HG03469 (cell line): ENCODE results near the gene POR.

Source experiments
- ATAC-seq: cut with Tn5 transposase; IDR thresholded peaks from one replicate; pipeline ENCODE4 v1.9.1; 2021; ENCODE audit warnings: mild to moderate bottlenecking, moderate library complexity, moderate number of reproducible peaks; ENCODE audit not compliant: unreplicated experiment

The POR gene

DNA sequence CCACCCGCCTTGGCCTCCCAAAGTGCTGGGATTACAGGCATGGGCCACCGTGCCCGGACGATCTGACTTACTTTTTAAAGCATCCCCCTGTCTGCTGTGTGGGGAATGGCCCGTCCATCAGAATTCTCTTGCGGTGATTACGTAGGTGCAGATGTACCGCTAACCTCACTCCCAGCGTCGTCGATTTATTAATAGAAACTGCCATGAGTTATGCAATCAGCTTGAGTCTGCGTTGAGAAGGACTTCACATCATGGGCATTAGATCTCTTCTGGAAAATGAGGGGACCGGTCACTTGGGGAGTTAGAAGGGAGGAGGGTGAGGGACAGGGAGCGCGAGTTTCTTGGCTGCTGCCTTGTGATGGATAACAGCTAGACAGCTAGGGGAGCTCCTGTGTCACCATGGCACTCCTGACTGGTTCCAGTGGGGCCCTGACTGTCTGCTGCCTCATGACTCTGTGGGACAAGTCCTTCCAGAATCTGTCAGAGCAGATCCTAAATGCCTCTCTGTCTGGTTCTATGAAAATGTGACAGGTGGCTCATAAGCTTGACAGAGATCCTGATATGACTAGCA is 35.2 kb downstream of the POR start:
- ATAC-seq, result no peak

- no peak for ATAC-seq
Observed at GRCh38 chr7:75951506-75951905, 36.6 kb downstream of the POR start.

DNA sequence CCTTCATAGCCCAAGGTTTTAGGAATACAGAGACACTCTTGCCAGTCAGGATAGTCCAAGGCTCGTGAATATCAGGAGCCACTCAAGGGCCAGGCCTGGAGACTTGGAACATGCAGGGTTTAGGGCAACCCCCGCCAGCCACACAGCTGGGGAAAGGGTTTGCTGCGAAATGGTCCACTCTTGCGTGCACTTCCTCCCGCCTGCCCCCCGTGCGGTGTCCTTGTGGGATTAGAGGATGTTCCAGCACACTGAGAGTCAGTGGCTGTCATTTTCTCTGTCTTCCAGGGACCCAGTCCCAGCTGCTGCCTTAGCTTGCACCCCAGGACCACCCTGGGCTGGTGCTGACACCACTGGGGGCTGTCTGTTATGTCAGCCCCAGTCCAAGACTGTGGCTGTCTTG is 38.5 kb downstream of the POR start:
- no peak for ATAC-seq

- no peak for ATAC-seq
Observed at GRCh38 chr7:75953931-75954330, 39.0 kb downstream of the POR start.

DNA sequence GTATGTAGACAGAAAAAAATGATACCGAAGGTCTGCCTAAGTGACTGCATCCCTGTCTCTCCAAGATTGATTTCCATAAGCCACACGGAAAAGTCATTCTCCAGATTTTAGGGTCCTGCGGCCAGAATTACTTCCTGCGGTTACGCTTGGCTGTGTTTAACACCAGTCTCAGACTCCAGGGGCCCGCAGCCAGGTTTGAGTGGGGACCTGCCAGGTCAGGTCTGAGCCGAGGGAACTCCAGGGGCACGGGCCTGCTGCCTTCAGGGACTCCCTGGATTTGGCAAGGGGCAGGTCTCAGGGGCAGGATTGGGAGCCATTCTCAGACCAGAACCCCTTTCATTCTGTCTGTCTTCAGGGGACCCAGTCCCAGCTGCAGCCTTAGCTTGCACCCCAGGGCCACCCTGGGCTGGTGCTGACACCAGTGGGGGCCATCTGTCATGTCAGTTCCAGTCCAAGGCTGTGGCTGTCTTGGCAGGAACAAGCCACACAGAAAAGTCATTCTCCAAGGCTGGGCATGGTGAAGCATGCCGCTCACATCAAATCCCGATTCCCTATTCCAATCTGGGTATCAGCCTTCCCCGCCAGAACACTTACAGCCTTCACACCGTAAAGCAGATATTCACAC is 40.5 kb downstream of the POR start:
- ATAC-seq, result no peak

DNA sequence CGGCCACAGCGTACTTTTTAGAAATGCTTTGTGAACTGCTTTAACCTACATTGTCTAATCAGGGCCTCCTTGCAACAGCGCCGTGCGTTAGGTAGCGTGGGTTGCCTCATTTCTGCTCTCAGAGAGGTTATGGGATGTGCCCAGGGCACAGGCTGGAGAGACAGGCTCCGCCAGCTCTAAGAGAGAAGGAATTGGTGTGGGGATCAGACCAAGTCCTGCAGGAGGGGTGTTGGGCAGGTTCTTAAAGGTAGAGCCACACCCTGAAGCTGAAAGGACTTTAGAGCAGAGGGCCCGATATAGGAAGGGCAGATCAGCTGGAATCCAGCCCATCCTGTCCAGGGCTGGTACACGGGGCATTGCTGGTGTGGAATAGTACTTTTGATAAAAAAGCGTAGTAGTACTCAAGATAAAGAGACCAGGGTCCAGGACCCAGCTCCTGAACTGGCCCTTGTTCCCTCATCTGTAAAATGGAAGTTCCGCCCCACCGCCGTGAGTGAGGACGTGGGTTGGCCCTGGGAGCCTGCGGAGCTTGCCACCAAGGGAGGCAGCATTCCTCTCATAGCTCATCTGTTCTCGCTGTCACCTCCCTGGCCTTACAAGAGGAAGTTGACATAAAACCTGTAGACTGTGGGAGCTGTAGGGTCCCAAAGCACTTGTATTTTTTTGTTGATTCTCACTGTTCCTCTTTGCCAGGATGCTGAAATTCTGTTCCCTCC is 42.2 kb downstream of the POR start:
- ATAC-seq, result no peak

- ATAC-seq, result no peak
Observed at GRCh38 chr7:75958802-75959543, 44.0 kb downstream of the POR start.

DNA sequence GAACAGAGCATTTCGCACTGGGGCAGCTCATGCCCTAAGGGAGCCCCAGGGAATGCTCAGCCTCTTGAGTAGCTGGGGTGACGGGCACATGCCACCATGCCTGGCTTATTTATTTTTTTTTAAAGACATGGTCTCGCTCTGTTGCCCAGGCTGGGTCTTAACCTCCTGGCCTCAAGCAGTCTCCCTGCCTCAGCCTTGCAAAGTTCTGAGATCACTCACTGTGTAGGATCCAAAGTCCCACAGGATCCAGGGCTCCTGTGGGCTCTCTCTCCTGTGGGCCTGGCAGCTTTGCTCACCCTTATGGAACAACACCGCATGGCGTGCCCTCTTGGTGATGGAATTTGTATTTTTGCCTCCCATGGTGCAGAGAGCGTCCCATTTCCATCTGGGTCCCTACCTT is 45.4 kb downstream of the POR start:
- no peak for ATAC-seq

DNA sequence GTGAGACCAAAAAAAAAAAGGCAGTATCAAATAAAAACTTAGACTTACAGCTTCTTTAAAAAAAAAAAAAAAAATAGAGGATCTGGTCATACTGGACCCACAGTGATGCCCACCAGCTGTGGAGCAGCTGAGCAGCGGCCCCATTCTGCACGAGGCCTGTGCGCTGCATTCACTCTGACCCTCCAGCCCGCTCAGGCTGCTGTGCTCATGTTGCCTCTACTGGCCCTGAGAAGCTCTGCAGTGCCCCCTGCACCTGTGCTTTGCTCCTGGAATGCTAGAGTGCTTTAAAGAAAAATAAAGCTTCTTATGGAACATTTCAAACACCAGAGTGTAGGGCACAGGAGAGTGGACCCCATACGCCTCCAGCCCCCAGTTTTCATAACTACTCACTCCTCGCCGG is 46.3 kb downstream of the POR start:
- ATAC-seq, result no peak

- ATAC-seq, result no peak
Observed at GRCh38 chr7:75962607-75963380, 47.8 kb downstream of the POR start.

DNA sequence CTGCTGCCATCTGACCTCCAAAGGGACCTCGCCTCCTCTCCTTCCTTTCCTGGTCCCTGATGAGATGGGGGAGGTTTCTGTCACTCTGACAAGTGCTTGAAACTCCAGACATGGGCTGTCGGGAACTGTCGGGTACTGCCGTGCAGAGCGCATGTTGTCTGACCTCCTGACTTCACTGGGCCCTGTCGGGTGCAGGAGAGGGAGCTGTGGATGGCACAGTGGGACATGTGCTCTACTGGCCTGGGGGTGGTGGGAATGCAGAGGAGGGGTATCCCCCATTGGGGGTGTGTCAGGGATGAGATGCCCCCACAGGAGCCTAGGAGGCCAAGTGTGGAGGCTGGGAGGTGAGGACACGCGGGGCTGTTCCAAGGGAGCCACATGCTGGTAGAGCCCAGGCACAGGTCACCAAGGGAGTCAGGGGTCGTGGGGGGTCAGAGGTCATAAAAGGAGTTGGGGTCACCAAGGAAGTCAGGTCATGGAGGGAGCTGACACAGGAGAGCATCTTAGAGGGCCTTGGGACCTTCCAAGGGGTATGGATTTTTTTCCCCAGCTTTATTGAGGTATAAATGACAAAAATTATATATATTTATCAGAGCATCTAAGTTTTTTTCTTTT is 48.5 kb downstream of the POR start:
- no peak for ATAC-seq

DNA sequence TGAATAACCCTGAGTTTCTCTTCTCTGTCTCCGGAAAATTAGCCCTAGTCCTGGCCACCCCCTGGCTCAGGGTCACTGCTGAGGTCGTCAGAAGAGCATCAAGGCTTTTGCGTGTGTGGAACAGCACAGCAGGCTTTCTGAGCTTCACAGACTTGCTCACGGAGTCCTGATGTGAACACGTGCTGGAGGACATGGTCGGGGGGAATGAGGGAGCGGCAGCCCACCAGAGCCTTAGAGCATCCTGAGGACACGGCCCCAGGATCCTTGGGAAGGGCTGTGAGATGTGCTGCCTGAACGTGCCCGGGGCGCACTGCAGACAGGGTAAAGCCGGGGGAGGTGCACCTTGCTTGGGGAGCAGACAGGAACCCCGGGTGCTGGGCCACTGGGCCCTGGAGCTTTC is 50.7 kb downstream of the POR start:
- ATAC-seq, result no peak

DNA sequence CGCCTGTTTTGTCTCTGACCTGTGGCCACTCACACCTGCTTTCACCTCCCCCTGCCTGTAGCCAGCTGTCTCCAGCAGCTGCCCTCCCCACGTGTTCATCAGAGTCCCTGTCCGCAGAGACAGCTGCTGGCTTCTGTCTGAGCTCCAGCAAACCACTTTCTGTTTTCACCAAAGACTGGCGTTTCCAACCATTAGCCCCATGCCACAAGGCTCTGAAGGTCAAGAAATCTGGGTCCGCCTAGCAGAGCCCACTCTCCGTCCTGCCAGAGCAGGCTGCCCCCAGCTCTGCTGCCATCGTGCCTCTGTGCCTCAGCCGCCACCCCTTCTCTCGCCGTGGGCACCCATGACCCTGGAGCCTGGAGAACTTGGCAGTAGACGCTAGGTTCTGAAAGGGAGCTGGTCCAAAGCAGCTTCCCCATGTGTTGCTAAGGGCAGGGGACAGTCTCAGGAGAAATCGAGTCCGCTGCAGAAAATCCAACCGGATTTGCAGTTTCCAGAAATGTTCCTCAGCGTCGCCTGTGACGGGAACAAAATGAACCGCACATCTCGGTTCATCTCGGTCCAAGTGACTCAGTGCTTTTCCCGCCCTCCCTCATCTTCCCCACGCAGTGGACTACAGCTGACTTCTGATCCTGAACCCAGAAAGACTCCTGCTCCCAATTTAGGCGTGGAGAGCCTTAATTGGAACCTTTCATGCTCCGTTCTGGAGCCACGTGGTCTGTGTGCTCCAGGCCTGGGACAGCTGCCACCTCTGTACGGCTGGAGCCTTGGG is 51.4 kb downstream of the POR start:
- no peak for ATAC-seq

GRCh38 chr7:75967055-75967454 is 52.1 kb downstream of the POR start:
- ATAC-seq, result no peak

DNA sequence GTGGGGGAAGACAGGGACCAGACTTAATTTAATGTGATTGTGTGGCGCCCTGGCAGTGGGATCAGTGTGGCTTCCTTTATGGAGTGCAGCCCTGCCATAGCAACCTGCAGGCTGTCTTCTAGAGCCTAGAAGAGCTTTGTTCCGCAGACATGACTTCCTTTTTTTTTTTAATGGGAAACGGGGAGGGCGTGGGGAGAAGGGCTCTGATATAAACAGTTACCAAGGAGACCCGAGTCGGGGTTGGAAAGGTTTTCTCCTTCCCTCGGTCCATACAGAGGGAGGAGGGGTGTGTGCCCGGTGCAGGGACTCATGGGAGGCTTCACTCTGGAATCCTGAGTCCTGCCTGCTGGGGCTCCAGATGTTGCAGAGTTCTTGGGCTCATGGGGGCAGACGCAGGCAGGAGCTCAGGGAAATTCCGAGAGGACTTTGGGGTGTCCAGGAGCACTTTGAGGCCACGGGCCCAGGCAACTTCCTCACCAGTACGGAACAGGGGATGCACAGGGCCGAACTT is 52.6 kb downstream of the POR start:
- no peak for ATAC-seq

DNA sequence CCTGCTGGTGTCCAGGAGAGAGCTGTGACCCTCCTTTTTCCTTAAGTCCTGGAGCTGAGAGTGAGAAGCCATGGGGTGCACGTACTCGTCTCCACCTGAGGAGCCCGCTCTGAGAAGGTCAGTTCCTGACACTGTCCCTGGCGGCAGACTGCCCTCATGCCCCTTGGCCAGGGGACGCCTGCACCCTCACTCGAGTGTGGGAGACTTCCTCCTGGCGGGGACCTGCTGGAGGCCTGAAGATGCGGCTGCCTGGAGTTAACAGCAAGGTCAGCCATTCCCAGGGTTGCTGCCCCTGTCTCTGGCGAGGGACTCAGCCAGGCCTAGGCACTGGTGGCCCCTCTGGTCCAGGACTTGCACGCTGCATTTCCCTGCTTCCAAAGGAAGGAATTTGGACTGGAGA is 53.1 kb downstream of the POR start:
- no peak for ATAC-seq

GRCh38 chr7:75968561-75969001 is 53.6 kb downstream of the POR start:
- ATAC-seq, result no peak

GRCh38 chr7:75969182-75969581 is 54.2 kb downstream of the POR start:
- no peak for ATAC-seq

- ATAC-seq, result no peak
Observed at GRCh38 chr7:75969704-75970498, 54.9 kb downstream of the POR start.
